ENCODE data around the gene PREP.
"Not testable (repeated sequence)": the region's sequence is repeated elsewhere in the genome, so short reads cannot be mapped to it uniquely, and the experiment has no call there.

Gene PREP

DNA sequence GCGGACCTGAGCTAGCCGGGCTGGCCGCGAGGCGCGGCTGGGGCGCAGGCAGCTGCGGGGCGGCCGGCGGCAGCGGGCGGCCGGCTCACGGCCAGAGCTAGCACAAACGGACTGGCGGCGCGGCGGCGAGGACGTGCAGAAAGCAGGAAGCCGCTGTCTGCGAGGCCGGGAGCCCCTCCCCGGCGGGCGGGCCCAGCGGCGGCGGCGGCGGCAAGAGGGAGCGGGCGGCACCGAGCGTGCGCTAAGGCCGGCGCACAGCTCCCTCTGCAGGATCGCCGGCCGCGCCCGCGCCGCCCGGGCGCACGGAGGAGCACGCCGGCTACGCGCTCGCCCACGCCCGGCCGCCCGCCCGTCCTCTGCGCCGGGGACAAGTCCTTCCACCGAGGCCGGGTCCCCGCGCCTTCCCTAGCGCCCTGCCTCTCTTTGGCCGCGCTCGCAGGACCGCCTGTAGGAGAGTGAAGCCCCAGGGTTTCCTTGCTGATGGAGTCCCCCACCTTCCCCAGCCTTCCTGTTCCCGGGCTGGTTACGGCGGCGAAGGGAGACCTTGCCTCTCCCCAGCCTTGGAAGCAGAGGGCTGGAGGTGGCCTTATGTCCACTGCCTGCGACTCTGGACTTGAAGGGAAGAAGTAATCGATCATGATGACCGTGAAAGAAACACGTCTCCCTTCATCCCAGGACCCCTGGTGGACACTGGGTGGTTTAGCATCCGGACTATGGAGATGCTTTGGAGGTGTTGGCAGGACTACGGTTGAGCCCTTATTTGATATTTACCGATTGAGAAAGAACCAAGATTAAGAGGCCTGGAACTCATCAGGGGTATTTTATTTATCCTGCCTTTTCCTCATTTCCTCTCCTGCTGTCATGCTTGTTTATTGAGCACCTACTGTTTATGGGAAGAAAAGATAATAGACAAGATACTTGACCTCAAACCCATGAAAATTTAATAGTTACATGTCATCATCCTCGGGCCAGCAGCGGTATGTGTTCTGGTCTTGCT is at the start of gene PREP:
Gene PREP, minus strand, starts transcription at position 144 of the 997 bp plus-strand sequence. CDS start 191 bp downstream, outside the sequence.
- peak; percentile 89 for DNase-seq (ENCODE audit: low read depth)

- DNase-seq (ENCODE audit: low read depth): no peak
Observed at GRCh38 chr6:105452376-105452775, 49.5 kb upstream of the PREP start.

DNA sequence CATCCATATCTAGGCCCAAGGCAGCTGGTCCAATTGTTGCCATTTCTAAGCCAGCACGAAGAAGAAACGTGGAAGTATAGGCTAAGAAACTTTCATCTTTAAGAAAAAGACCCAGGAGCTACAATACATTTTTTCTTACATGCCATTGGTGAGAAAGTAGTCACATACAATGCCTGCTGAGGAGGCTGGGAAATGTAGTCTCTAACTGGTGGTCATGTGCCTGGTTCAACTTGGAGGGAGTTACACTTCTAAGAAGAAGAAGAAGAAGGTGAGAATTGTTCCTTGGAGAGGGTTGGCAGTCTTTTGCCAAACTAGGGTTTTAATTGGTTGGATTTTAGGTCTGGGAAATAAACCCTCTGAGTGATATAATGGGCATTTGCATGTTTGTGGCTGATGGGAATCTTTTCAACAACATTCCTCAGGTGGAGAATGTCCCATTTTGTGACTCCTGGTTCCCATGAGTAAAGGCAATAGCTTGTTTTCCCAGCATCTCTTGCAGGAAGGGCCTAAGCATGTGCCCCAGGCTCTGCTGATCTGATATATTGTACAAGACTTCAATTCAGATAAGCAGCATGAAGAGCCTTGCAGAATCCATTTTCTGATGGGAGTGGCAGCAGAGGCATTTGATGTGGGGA is 47.0 kb upstream of the PREP start:
- DNase-seq (ENCODE audit: low read depth): no peak

- no peak for DNase-seq (ENCODE audit: low read depth)
Observed at GRCh38 chr6:105445481-105445880, 42.6 kb upstream of the PREP start.

GRCh38 chr6:105443941-105444340 is 41.1 kb upstream of the PREP start:
- no peak for DNase-seq (ENCODE audit: low read depth)

GRCh38 chr6:105442369-105442768 is 39.5 kb upstream of the PREP start:
- DNase-seq (ENCODE audit: low read depth): no peak

GRCh38 chr6:105437236-105437635 is 34.4 kb upstream of the PREP start:
- DNase-seq (ENCODE audit: low read depth): no peak

DNA sequence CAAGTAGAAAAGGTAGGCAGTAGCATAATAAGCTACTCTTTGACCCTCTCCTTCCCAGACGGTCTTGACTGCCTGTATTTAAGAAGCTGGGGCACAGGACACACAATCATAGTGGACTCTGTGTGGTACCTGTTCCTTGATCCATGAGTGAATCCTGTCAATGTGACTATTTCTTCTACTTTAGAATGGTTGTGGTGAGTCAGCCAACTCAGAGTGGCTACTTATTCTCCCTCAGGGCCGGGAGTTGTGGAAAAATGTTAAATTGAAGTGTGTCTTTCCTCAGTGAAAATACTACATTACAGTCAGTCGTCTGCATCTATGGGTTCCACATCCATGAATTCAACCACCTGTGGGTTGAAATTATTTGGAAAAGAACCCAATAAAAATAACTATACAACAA is 30.8 kb upstream of the PREP start:
- DNase-seq (ENCODE audit: low read depth): no peak

- DNase-seq (ENCODE audit: low read depth): peak; percentile 82
Observed at GRCh38 chr6:105432797-105433196, 29.9 kb upstream of the PREP start.

DNA sequence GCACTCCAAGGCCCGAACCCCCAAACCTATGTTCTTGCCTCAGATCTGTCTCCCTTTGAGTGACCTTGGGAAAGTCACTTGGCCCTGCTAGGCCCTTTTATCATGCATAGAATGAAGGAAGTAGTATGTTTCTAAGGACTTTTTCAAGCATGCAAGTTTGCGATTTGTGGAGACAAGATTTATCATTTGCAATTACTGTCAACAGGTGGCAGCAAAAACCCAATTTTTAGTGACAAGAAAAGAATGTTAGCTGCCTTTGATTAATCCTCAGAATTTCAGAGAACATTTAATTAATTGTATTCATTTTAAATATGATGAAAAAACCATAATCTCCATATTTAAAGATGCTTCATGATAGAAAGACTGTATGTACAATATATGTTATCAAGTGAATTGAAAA is 28.3 kb upstream of the PREP start:
- peak; percentile 47 for DNase-seq (ENCODE audit: low read depth)

DNA sequence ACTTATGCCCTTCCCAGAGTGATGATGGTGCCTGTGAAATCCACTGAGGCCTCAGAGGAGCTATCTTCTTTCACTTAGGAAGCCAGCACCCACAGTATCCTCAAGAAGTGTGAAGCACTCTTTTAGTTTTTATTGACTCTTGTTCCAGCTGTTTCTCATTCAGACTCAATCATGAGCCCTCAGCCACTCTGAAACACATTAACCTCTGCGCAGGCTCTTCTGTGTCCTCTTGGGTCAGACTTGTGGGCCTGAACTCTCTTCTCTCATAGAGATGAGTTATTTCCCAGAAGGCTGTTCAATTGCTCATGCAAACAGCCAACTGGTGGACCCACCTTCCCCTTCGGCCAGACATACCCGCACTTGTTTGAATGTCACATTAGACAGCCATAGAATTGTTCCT is 27.8 kb upstream of the PREP start:
- DNase-seq (ENCODE audit: low read depth): peak; percentile 32

- DNase-seq (ENCODE audit: low read depth): peak; percentile 76
Observed at GRCh38 chr6:105429676-105430075, 26.8 kb upstream of the PREP start.

- peak; percentile 86 for DNase-seq (ENCODE audit: low read depth)
Observed at GRCh38 chr6:105428342-105428957, 25.6 kb upstream of the PREP start.

DNA sequence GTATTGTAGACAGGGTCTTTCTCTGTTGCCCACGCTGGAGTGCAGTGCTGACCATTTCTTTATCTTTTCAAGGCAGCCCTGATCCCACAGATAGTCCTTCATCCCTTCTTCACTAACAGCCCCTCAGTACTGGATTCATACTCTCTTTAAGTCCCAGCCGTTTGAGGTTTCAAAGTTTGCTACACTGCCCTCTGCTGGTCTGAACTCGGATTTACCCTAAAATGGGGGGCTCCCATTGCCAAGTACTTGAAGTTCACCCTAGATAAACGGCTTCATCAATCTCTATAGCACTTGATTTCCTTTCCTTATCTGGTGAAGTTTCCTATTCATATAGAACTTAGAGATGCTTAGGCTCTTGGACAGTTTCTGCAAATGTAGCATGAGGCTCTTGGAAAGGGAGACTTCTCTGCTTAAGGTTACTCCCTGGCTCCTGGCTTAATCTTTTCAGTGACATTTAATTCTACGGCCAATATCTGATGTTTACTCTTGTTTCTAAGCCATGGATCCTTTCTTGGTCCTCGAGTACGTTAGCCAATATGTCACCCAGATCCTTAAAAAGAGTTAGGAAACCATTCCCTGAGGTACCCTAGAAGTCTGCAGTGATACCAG is 21.4 kb upstream of the PREP start:
- DNase-seq (ENCODE audit: low read depth): peak; percentile 35

GRCh38 chr6:105416971-105417370 is 14.1 kb upstream of the PREP start:
- DNase-seq (ENCODE audit: low read depth): not testable (repeated sequence)

DNA sequence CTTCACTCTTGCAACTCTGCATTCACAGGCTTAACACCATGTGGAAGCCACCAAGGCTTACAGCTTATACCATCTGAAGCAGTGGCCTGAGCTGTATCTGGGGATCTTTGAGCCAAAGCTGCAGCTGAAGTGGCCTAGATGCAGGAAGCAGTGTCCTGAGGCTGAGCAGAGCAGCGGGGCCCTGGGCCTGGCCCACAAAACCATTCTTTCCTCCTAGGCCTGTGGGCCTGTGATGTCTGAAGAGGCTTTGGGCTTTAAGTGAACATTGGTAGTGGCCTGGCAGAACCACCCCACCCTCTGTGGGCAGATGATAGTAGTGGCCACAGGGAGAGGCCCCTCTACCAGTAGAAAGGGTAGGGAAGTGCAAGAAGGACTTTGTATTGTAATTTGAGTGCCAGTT is 6.9 kb upstream of the PREP start:
- DNase-seq (ENCODE audit: low read depth): no peak

GRCh38 chr6:105402090-105402938 is 568 bp downstream of the PREP start:
- peak; percentile 59 for DNase-seq (ENCODE audit: low read depth)

- peak; percentile 73 for DNase-seq (ENCODE audit: low read depth)
Observed at GRCh38 chr6:105401247-105402089, 1.4 kb downstream of the PREP start.

DNA sequence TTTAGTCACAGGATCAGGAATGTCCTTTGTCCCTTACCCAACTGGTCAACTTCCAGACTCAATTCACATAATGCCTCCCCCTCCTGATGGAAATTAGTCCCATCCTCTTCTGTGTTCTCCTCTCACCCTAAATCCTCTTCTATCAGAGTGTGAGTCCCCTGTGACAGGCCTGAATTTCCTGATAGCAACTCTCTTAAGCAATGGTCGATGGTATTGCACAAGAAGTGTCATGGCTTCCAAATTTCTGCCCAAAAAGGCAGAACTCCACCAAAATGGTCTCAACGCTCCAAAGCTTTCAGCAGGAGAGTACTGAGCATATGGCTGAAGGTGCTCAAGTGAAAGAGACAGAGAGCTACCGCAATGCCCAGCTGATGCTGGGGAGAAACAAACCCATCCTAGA is 2.4 kb downstream of the PREP start:
- DNase-seq (ENCODE audit: low read depth): no peak

DNA sequence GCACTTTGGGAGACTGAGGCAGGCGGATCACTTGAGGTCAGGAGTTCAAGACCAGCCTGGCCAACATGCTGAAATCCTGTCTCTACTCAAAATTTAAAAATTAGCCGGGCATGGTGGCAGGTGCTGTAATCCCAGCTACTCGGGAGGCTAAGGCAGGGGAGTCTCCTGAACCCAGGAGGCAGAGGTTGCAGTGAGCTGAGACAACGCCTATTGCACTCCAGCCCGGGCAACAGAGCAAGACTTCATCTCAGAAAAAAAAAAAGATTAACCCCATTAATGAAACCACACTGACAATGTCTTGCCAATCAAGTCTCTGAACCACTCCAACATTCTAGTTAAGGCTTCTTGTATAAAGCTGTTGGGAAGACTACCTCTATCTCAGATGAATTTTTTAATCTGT is 4.0 kb downstream of the PREP start:
- DNase-seq (ENCODE audit: low read depth): no peak

Measured in fibroblast of gingiva (primary cell).